ENCODE measurements around the gene POLD3.

POLD3 gene

GRCh38 chr11:74673693-74674360 lies 81.4 kb downstream of the POLD3 start:
- no peak for DNase-seq (ENCODE audit: low spot score)

GRCh38 chr11:74675761-74676160 lies 83.4 kb downstream of the POLD3 start:
- DNase-seq (ENCODE audit: low spot score) = no peak

- no peak for DNase-seq (ENCODE audit: low spot score)
Measured at GRCh38 chr11:74676596-74676995, 84.2 kb downstream of the POLD3 start.

GRCh38 chr11:74677131-74677530 lies 84.7 kb downstream of the POLD3 start:
- DNase-seq (ENCODE audit: low spot score) = no peak

- DNase-seq (ENCODE audit: low spot score) = no peak
Measured at GRCh38 chr11:74678041-74678440, 85.7 kb downstream of the POLD3 start.

- no peak for DNase-seq (ENCODE audit: low spot score)
Measured at GRCh38 chr11:74678591-74679512, 86.5 kb downstream of the POLD3 start.

GRCh38 chr11:74679513-74679865 lies 87.1 kb downstream of the POLD3 start:
- DNase-seq (ENCODE audit: low spot score) = no peak

GRCh38 chr11:74680035-74680671 lies 87.8 kb downstream of the POLD3 start:
- DNase-seq (ENCODE audit: low spot score) = no peak

GRCh38 chr11:74680703-74681531 lies 88.5 kb downstream of the POLD3 start:
- no peak for DNase-seq (ENCODE audit: low spot score)

GRCh38 chr11:74681686-74682651 lies 89.6 kb downstream of the POLD3 start:
- DNase-seq (ENCODE audit: low spot score) = no peak

- DNase-seq (ENCODE audit: low spot score) = no peak
Measured at GRCh38 chr11:74682731-74683278, 90.4 kb downstream of the POLD3 start.

GRCh38 chr11:74683279-74683871 lies 91.0 kb downstream of the POLD3 start:
- no peak for DNase-seq (ENCODE audit: low spot score)

GRCh38 chr11:74683941-74684481 lies 91.6 kb downstream of the POLD3 start:
- no peak for DNase-seq (ENCODE audit: low spot score)

- no peak for DNase-seq (ENCODE audit: low spot score)
Measured at GRCh38 chr11:74684661-74685060, 92.3 kb downstream of the POLD3 start.

GRCh38 chr11:74685338-74685737 lies 93.0 kb downstream of the POLD3 start:
- DNase-seq (ENCODE audit: low spot score) = no peak

- DNase-seq (ENCODE audit: low spot score) = no peak
Measured at GRCh38 chr11:74685905-74686304, 93.5 kb downstream of the POLD3 start.

- no peak for DNase-seq (ENCODE audit: low spot score)
Measured at GRCh38 chr11:74686792-74687191, 94.4 kb downstream of the POLD3 start.

- no peak for DNase-seq (ENCODE audit: low spot score)
Measured at GRCh38 chr11:74687237-74688023, 95.0 kb downstream of the POLD3 start.

GRCh38 chr11:74689666-74690065 lies 97.3 kb downstream of the POLD3 start:
- DNase-seq (ENCODE audit: low spot score) = no peak

Measured in CD4-positive, alpha-beta T cell treated with Interleukin-6 at 100 ng/mL for 8 hours (primary cell).